BLaER1 treated with 17β-estradiol and CSF1 and Interleukin-3, amounts not matched to agents 10 nM and 100 nM (cell line): ENCODE measurements around the gene KIF11.

Source experiments
- H3K27ac ChIP-seq, 11 experiments: shearing (Covaris generic); formaldehyde crosslinking; 2 replicates each; pipeline ENCODE4 v1.8.1; 2022
- H3K27me3 ChIP-seq, 11 experiments: shearing (Covaris generic); formaldehyde crosslinking; 2 replicates each; pipeline ENCODE4 v1.8.1; 2022
- H3K36me3 ChIP-seq, 11 experiments: shearing (Covaris generic); formaldehyde crosslinking; 2 replicates each; pipeline ENCODE4 v1.8.1; 2022
- H3K4me1 ChIP-seq, 10 experiments: shearing (Covaris generic); formaldehyde crosslinking; 2 replicates each; pipeline ENCODE4 v1.8.1; 2022
- H3K4me2 ChIP-seq, 11 experiments: shearing (Covaris generic); formaldehyde crosslinking; 2 replicates each; pipeline ENCODE4 v1.8.1; 2022
- H3K4me3 ChIP-seq, 10 experiments: shearing (Covaris generic); formaldehyde crosslinking; 2 replicates each; pipeline ENCODE4 v1.8.1; 2022
- H3K9ac ChIP-seq, 11 experiments: shearing (Covaris generic); formaldehyde crosslinking; 2 replicates each; pipeline ENCODE4 v1.8.1; 2022
- H3K9me3 ChIP-seq, 11 experiments: shearing (Covaris generic); formaldehyde crosslinking; replicated peaks in 1 of 11; 2 replicates each; pipeline ENCODE4 v1.8.1; 2022
- H4K20me1 ChIP-seq, 11 experiments: shearing (Covaris generic); formaldehyde crosslinking; 2 replicates each; pipeline ENCODE4 v1.8.1; 2022
- Cebpa-rat ChIP-seq, 11 experiments: shearing (Covaris generic); IDR thresholded peaks; 2 replicates each; pipeline ENCODE4 v1.8.1; 2022

KIF11 gene

GRCh38 chr10:92697663-92698511, 105.0 kb downstream of the KIF11 start:
- peak overlapping the region; percentile 41 to 98 (median 94); a peak in 21 of 22 replicates for H3K4me2 ChIP-seq
- peaks cover 0 to 44% (median 10%) of the 10 kb centered on the region in 11 experiments; a peak in 11 of 22 replicates for H4K20me1 ChIP-seq
- peaks cover 44 to 94% (median 71%) of the 10 kb centered on the region in 10 experiments for H3K4me1 ChIP-seq
- peaks cover 0 to 10% (median 0%) of the 10 kb centered on the region in 11 experiments; a peak in 9 of 22 replicates for H3K27me3 ChIP-seq
- H3K36me3 ChIP-seq = peaks cover 16 to 39% (median 32%) of the 10 kb centered on the region in 11 experiments
- TF ChIP-seq Cebpa-rat (IDR thresholded peaks at IDR 0.05) = peak in 2 of 11 experiments; percentile 47 to 60; a peak in 1 of 22 replicates
- no peaks in the 10 kb centered on the region for H3K9me3 ChIP-seq
- 0 out of 22 replicates have a peak overlapping the region, but pooled peaks of 1 of the 11 experiments have one; percentile 8 for H3K9ac ChIP-seq
- H3K4me3 ChIP-seq = no peak overlapping the region
- H3K27ac ChIP-seq = peak overlapping the region in 8 of 11 experiments; percentile 2 to 85 (median 32); a peak in 10 of 22 replicates

DNA sequence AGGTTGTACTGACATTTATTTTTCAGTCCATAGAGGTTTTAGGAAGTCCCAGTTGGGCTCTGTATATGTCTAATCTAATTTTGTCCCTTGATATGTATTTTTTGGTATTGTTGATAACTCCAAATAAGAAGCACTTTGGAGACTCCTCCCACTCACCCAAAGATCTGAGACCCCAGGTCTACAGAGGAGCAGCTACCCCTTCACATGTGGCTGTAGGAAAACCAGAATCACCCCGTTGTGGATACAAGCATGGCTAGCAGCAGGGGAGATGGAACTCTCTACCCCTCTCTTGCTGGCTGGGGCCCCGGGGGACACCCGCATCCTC, 106.2 kb downstream of the KIF11 start:
- Histone ChIP-seq H3K27ac (peak overlapping the region in 10 of 11 experiments; percentile 9 to 86 (median 76); a peak in 19 of 22 replicates), H4K20me1 (peaks cover 0 to 31% (median 7%) of the 10 kb centered on the region in 11 experiments; a peak in 10 of 22 replicates), H3K4me3 (peak overlapping the region; percentile 48 to 69 (median 60)), H3K9ac (peak overlapping the region; percentile 49 to 82 (median 75); a peak in 21 of 22 replicates), H3K9me3 (no peaks in the 10 kb centered on the region), H3K27me3 (no peaks in the 10 kb centered on the region), H3K4me1 (peaks cover 44 to 85% (median 62%) of the 10 kb centered on the region in 10 experiments), H3K4me2 (peak overlapping the region; percentile 79 to 98 (median 94)), H3K36me3 (peaks cover 16 to 26% (median 20%) of the 10 kb centered on the region in 11 experiments)
- no peak for TF ChIP-seq Cebpa-rat (IDR thresholded peaks at IDR 0.05)

DNA sequence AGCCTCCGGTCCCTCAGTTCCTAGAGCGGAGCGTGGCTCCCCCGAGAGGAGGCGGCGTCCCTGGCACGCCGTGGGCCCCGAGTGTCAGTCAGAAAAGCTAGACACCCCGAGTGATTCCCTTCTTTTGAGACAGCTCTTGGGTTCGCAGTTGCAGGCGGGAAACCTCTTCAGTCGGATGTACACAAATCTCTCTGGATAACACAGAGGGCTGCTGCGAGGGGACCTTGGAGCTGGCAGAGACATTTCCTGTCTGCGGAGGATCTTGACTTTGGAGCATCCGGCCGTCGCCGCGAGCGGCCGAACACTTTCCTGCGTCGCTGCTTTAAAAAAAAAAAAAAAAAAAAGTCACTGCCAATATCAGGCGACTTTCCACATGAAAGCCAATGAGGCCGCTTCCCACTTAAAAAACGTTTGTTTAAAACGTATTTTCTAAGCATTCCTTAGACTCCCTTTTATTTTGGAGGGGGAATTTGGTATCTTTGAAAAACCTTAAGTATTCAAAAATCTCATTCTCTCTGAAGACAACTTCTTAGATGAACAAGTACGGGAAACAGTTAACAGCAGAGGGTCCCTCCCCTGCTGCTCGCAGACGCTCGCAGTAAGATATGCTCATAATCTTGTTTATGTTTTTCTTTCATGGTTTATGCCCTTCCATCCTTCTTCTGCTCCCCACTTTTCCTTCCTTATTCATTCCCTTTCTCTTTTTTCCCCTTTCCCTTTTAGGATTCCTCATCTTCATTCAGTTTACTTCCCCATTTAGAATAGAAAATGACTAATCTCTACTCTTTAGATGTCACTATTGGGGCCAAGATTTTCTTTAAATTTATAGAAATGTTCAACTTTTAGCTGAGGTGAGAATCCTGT, 106.8 kb downstream of the KIF11 start:
- peak overlapping the region in 10 of 11 experiments; percentile 9 to 86 (median 76); a peak in 19 of 22 replicates for H3K27ac ChIP-seq
- H3K36me3 ChIP-seq = peaks cover 11 to 20% (median 14%) of the 10 kb centered on the region in 11 experiments
- no peak for TF ChIP-seq Cebpa-rat (IDR thresholded peaks at IDR 0.05)
- H3K9ac ChIP-seq = peak overlapping the region; percentile 49 to 82 (median 75); a peak in 21 of 22 replicates
- no peaks in the 10 kb centered on the region for H3K9me3 ChIP-seq
- H3K4me2 ChIP-seq = peak overlapping the region; percentile 79 to 98 (median 94)
- peak overlapping the region; percentile 48 to 69 (median 60) for H3K4me3 ChIP-seq
- peaks cover 0 to 25% (median 7%) of the 10 kb centered on the region in 11 experiments; a peak in 10 of 22 replicates for H4K20me1 ChIP-seq
- no peaks in the 10 kb centered on the region for H3K27me3 ChIP-seq
- peaks cover 43 to 79% (median 56%) of the 10 kb centered on the region in 10 experiments for H3K4me1 ChIP-seq

GRCh38 chr10:92702301-92702916, 109.5 kb downstream of the KIF11 start:
- Histone ChIP-seq H4K20me1 (no peaks in the 10 kb centered on the region), H3K36me3 (no peaks in the 10 kb centered on the region), H3K9me3 (no peaks in the 10 kb centered on the region), H3K27ac (peak overlapping the region in 8 of 11 experiments; percentile 36 to 68 (median 52); a peak in 12 of 22 replicates), H3K4me2 (peak overlapping the region; percentile 64 to 89 (median 70)), H3K9ac (peak overlapping the region in 4 of 11 experiments; percentile 24 to 35 (median 32); a peak in 3 of 22 replicates), H3K27me3 (0 out of 22 replicates have a peak, but pooled peaks cover 0 to 4% (median 0%) of the 10 kb centered on the region in 11 experiments), H3K4me1 (peaks cover 41 to 55% (median 46%) of the 10 kb centered on the region in 10 experiments), H3K4me3 (peak overlapping the region in 3 of 10 experiments; percentile 19 to 37 (median 22); a peak in 2 of 20 replicates)
- no peak for TF ChIP-seq Cebpa-rat (IDR thresholded peaks at IDR 0.05)
